Ectodermal cell (in vitro differentiated cells): ENCODE results near the gene ENTPD6.

Experiments
- H3K27ac ChIP-seq: 2 replicates; pipeline ENCODE4 v1.7.0; 2013; ENCODE audit warnings: mild to moderate bottlenecking, low read depth, low read length; ENCODE audit not compliant: insufficient read depth, poor library complexity, severe bottlenecking
- H3K27me3 ChIP-seq: 2 replicates; pipeline ENCODE4 v1.7.0; 2013; ENCODE audit warnings: mild to moderate bottlenecking, low read length; ENCODE audit not compliant: insufficient read depth, control insufficient read depth, poor library complexity, severe bottlenecking
- H3K36me3 ChIP-seq: one replicate; pipeline ENCODE4 v1.7.0; 2013; ENCODE audit warnings: low read length; ENCODE audit not compliant: control insufficient read depth, insufficient read depth
- H3K4me1 ChIP-seq: one replicate; pipeline ENCODE4 v1.7.0; 2013; ENCODE audit warnings: low read length; ENCODE audit not compliant: control insufficient read depth, insufficient read depth
- H3K4me3 ChIP-seq: 2 replicates; pipeline ENCODE4 v1.7.0; 2013; ENCODE audit warnings: low read depth, low read length, control low read depth; ENCODE audit not compliant: insufficient read depth
- H3K9me3 ChIP-seq: 2 replicates; pipeline ENCODE4 v1.7.0; 2013; ENCODE audit warnings: mild to moderate bottlenecking, low read length, moderate library complexity; ENCODE audit not compliant: control insufficient read depth
- WGBS, 2 experiments: methylation state at CpG; one replicate each; pipeline ENCODE4 v1.1.7; 2013; ENCODE audit warnings: missing lambda C conversion rate in 2 of 2; 5-methylcytosine and 5-hydroxymethylcytosine counted together

ENTPD6 gene

GRCh38 chr20:25223765-25224720 is 28.5 kb downstream of the ENTPD6 start:
- H3K9me3 ChIP-seq: no peaks in the 10 kb centered on the region
- H3K4me3 ChIP-seq: no peak overlapping the region
- H3K27me3 ChIP-seq: no peaks in the 10 kb centered on the region
- H3K36me3 ChIP-seq: no peaks in the 10 kb centered on the region
- 95 to 96% methylated on average over 24 of the region's 24 CpGs for WGBS, 2 experiments
- H3K4me1 ChIP-seq: peaks cover 13% of the 10 kb centered on the region
- peak overlapping the region; percentile 55 for H3K27ac ChIP-seq

DNA sequence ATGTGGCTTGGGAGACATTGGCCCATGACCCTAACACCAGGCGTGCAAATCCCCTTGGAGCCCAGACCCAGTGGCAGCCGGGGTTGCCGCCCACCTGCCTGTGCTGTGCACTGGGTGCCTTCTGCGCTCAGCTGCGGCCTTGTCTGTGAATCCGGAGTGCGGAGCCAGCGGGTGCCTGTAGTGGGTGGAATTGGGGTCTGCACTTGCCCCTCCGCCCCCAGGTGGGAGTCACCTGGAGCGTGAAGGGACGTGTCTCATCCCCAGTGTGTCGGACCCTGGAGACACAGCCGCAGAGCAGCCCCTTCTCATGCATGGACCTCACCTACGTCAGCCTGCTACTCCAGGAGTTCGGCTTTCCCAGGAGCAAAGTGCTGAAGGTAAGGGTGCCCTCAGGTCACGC is 29.4 kb downstream of the ENTPD6 start:
- Histone ChIP-seq H3K36me3 (no peaks in the 10 kb centered on the region), H3K4me3 (no peak overlapping the region), H3K27ac (no peak overlapping the region), H3K9me3 (no peaks in the 10 kb centered on the region), H3K27me3 (no peaks in the 10 kb centered on the region), H3K4me1 (peaks cover 13% of the 10 kb centered on the region)
- 96% methylated on average over 16 of the region's 16 CpGs for WGBS, 2 experiments

DNA sequence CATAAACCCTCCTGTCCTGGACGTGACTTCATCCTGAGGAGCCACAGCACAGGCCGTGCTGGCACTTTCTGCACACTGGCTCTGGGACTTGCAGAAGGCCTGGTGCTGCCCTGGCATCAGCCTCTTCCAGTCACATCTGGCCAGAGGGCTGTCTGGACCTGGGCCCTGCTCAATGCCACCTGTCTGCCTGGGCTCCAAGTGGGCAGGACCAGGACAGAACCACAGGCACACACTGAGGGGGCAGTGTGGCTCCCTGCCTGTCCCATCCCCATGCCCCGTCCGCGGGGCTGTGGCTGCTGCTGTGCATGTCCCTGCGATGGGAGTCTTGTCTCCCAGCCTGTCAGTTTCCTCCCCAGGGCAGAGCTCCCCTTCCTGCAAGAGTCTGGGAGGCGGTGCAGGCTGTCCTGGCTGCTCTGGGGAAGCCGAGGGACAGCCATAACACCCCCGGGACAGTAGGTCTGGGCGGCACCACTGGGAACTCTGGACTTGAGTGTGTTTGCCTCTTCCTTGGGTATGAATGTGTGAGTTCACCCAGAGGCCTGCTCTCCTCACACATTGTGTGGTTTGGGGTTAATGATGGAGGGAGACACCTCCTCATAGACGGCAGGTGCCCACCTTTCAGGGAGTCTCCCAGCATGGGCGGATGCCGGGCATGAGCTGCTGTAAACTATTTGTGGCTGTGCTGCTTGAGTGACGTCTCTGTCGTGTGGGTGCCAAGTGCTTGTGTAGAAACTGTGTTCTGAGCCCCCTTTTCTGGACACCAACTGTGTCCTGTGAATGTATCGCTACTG is 30.3 kb downstream of the ENTPD6 start:
- Histone ChIP-seq H3K27ac (no peak overlapping the region), H3K9me3 (no peaks in the 10 kb centered on the region), H3K4me1 (peaks cover 13% of the 10 kb centered on the region), H3K27me3 (no peaks in the 10 kb centered on the region), H3K4me3 (no peak overlapping the region), H3K36me3 (no peaks in the 10 kb centered on the region)
- WGBS, 2 experiments: 94 to 97% methylated on average over 16 of the region's 16 CpGs

GRCh38 chr20:25226433-25227316 is 31.2 kb downstream of the ENTPD6 start:
- Histone ChIP-seq H3K9me3 (no peaks in the 10 kb centered on the region), H3K27ac (no peak overlapping the region), H3K4me3 (no peak overlapping the region), H3K27me3 (no peaks in the 10 kb centered on the region), H3K4me1 (peaks cover 13% of the 10 kb centered on the region), H3K36me3 (no peaks in the 10 kb centered on the region)
- 87 to 90% methylated on average over 28 of the region's 28 CpGs for WGBS, 2 experiments

- H3K9me3 ChIP-seq: no peaks in the 10 kb centered on the region
- no peaks in the 10 kb centered on the region for H3K27me3 ChIP-seq
- H3K27ac ChIP-seq: no peak overlapping the region
- no peaks in the 10 kb centered on the region for H3K36me3 ChIP-seq
- H3K4me3 ChIP-seq: no peak overlapping the region
- WGBS, 2 experiments: 93% methylated on average over 12 of the region's 12 CpGs
- peaks cover 13% of the 10 kb centered on the region for H3K4me1 ChIP-seq
These were observed 31.9 kb downstream of the ENTPD6 start for GRCh38 chr20:25227317-25227831.

GRCh38 chr20:25229486-25230165 is 34.1 kb downstream of the ENTPD6 start:
- no peaks in the 10 kb centered on the region for H3K9me3 ChIP-seq
- no peaks in the 10 kb centered on the region for H3K36me3 ChIP-seq
- 96 to 97% methylated on average over 23 of the region's 23 CpGs for WGBS, 2 experiments
- no peaks in the 10 kb centered on the region for H3K27me3 ChIP-seq
- peaks cover 13% of the 10 kb centered on the region for H3K4me1 ChIP-seq
- H3K27ac ChIP-seq: no peak overlapping the region
- H3K4me3 ChIP-seq: no peak overlapping the region

DNA sequence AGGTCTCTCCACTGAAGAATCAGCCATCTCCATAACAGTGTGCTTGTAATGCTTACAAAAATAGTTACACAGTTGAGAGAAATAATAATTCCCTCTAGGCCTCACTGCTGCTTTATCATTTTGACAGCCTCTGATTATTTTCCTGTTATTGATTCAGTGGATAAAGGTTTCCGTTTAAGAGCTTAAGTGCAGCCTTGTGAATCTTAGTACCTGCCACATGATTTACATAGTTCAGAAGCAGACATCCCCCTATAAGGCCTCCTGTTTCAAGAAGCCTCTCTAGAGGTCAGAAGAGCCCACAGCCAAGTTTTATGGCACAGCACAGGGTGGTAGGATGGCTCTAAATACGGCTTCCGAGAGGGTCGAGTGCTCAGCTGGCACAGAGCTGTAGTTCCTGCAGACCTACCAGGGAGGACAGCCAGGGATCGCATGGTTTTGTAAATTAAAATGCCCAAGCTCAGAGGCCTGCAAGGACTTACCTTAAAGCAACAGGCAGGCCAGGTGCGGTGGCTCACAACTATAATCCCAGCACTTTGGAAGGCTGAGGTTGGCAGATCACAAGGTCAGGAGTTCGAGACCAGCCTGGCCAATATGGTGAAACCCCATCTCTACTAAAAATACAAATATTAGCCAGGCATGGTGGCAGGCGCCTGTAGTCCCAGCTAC is 34.8 kb downstream of the ENTPD6 start:
- WGBS, 2 experiments: 91 to 94% methylated on average over 8 of the region's 8 CpGs
- Histone ChIP-seq H3K27me3 (no peaks in the 10 kb centered on the region), H3K27ac (no peak overlapping the region), H3K36me3 (no peaks in the 10 kb centered on the region), H3K4me3 (no peak overlapping the region), H3K4me1 (peaks cover 13% of the 10 kb centered on the region), H3K9me3 (no peaks in the 10 kb centered on the region)

GRCh38 chr20:25233016-25233772 is 37.7 kb downstream of the ENTPD6 start:
- 84 to 85% methylated on average over 10 of the region's 10 CpGs for WGBS, 2 experiments
- H3K27ac ChIP-seq: no peak overlapping the region
- no peaks in the 10 kb centered on the region for H3K36me3 ChIP-seq
- H3K9me3 ChIP-seq: no peaks in the 10 kb centered on the region
- peaks cover 8% of the 10 kb centered on the region for H3K4me1 ChIP-seq
- no peak overlapping the region for H3K4me3 ChIP-seq
- H3K27me3 ChIP-seq: no peaks in the 10 kb centered on the region
